Activated T-helper 1 cell treated with anti-CD3 and anti-CD28 coated beads, Interleukin-12 subunit alpha, Interleukin-12 subunit beta, Interleukin-2, Interleukin-4 antibody, amounts not matched to agents 30 ng/mL and 10 ng/mL and 1 ng/mL, durations not matched to agents 14 hours and 24 hours and 36 hours (primary cell): Measurements from ENCODE around the gene VASP. TPM values are rescaled to one million over a fixed set of nuclear protein-coding genes. Genes with fewer than 3 reads are reported as not detected.

Experiments
- DNase-seq: peaks from one replicate; pipeline ENCODE4 v3.0.0; 2021; ENCODE audit warnings: low spot score
- H3K27ac Mint-ChIP-seq: one replicate; pipeline ENCODE4 v1.8.0; 2021; ENCODE audit warnings: mild to moderate bottlenecking, mixed read lengths
- H3K27me3 Mint-ChIP-seq: one replicate; pipeline ENCODE4 v1.8.0; 2022; ENCODE audit warnings: mild to moderate bottlenecking, moderate library complexity, mixed read lengths; ENCODE audit not compliant: insufficient read depth
- H3K36me3 Mint-ChIP-seq: one replicate; pipeline ENCODE4 v1.8.0; 2021; ENCODE audit warnings: low read depth, mixed read lengths
- H3K4me1 Mint-ChIP-seq: one replicate; pipeline ENCODE4 v1.8.0; 2021; ENCODE audit warnings: low read depth, mixed read lengths
- H3K4me3 Mint-ChIP-seq: one replicate; pipeline ENCODE4 v1.8.0; 2021; ENCODE audit warnings: mild to moderate bottlenecking, moderate library complexity, mixed read lengths
- H3K9me3 Mint-ChIP-seq: one replicate; pipeline ENCODE4 v1.8.0; 2021; ENCODE audit warnings: mixed read lengths
- intact Hi-C: fragments of 100-400 bp; cut with micrococcal nuclease; formaldehyde crosslinking; loops from one replicate; pipeline ENCODE4 v1.15.1; 2024
- total RNA-seq: library from RNA; stranded (reverse); gene quantifications from 2 replicates; pipeline ENCODE4 v1.2.3, GENCODE V29; 2022

VASP gene
- total RNA-seq, 1 donor from 2014 or later: 235 TPM

DNA sequence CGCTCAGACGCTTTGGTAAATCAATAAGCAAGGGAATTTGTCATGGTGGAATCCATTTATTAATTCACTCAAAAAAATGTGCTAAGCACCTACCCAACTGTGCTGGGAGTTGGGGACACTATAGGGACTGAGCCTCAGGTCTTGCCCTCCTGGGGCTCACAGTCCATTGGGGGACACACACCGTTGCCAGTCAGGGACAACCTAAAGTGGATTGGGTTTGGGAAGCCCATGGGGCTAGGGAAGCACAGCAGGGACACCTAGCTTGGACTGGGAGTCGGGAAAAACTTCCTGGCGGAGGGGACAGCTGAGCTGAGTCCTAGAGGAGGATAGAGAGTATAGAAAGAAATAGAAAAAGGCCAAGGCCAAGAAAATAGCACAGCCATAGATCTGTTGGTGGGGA, 31.0 kb upstream of the VASP start:
- Mint-ChIP-seq H3K36me3 (peaks cover 18% of the 10 kb centered on the region), H3K4me1 (peaks cover 39% of the 10 kb centered on the region), H3K9me3 (no peaks in the 10 kb centered on the region), H3K4me3 (peak overlapping the region; percentile 15), H3K27me3 (peaks cover 55% of the 10 kb centered on the region), H3K27ac (peak overlapping the region; percentile 24)
- no peak for DNase-seq
- intact Hi-C loops: loop anchor here (5.0 kb wide), 1 partner anchor 384 kb away; the partner anchor contains the start of gene PPP1R37

- no peak for DNase-seq
- peak overlapping the region; percentile 46 for H3K4me3 Mint-ChIP-seq
- peak overlapping the region; percentile 76 for H3K27ac Mint-ChIP-seq
- intact Hi-C loops: loop anchor here (5.0 kb wide), 1 partner anchor 385 kb away; the partner anchor contains the start of gene PPP1R37
- H3K4me1 Mint-ChIP-seq: peaks cover 34% of the 10 kb centered on the region
- peaks cover 47% of the 10 kb centered on the region for H3K27me3 Mint-ChIP-seq
- no peaks in the 10 kb centered on the region for H3K9me3 Mint-ChIP-seq
- H3K36me3 Mint-ChIP-seq: peaks cover 13% of the 10 kb centered on the region
Observed at GRCh38 chr19:45477186-45477585, 30.1 kb upstream of the VASP start.

DNA sequence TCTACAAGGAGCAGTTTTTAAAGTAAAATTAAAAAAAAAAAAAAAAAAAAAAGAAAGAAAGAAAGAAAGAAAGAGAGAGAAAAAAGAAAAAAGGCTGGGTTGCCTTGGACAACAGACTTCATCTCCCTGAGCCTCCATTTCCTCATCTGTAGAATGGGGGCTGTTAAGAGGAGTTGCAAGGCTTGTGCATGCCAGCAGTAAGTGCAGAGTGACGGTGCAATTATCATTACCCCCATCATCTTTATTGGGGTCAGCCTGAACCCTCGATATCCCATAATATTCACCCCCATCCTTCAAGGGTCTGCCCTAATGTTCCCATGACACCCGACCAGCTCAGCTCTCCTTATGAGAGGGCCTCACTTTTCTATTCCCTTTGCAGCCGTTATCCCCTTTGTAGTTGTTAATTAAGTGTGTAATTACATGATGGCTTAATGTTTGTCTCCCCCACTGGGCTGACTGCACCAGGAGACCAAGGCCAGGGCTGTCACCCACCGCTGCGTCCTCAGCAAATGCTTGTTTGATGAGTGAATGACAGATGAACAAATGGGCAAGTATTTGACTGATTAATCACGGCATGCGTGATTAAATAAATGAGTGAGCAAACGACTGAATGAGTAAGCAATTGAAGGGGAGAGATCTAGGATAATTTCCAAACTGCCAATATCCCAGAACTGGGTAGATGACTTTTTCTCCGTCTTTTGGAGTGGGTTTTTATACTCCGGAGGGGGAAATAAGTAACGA, 29.4 kb upstream of the VASP start:
- peaks cover 31% of the 10 kb centered on the region for H3K4me1 Mint-ChIP-seq
- H3K4me3 Mint-ChIP-seq: peak overlapping the region; percentile 77
- no peak for DNase-seq
- intact Hi-C loops: loop anchor here (1.0 to 5.0 kb wide), 6 partner anchors 9 to 386 kb away; partner anchors contain the start of genes ERCC1 and PPP1R37
- no peaks in the 10 kb centered on the region for H3K9me3 Mint-ChIP-seq
- H3K27me3 Mint-ChIP-seq: peaks cover 40% of the 10 kb centered on the region
- H3K27ac Mint-ChIP-seq: peak overlapping the region; percentile 95
- peaks cover 9% of the 10 kb centered on the region for H3K36me3 Mint-ChIP-seq

DNA sequence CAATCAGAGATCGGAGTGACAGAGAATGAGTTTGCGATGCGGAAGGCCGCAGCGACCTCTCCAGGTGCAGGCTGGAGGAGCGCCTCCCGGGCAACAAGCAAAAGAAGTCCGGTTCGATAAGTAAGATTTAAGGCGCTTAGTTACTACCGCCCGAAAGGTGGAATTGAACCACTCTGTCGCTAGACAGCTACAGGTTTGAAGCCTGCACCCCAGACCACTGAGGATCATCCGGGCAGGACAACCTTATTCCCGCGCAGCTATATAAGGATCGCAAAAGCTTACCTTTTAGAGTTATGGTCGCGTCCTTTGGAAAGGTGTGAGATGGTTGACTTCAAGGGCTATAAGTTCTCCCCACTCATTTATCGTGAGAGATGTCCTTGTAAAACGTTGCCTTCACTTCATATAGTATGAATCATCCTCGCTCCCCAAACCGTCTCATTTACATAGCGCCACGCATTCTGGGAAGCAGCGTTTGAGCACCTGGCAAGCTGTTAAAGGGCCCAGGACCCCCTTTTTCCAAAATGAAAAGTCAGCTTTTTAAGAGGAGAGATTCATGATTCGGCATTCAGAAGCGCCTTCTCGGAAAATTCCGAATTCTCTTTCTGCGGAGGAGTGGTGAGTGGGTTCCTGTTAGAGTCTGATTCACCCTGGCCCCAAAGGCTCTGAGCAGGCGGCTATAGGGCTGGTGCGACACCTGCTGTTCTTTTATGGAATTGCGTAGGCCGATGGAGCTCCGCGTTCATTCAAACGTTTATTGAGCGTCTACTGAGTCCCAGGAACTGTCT, 28.6 kb upstream of the VASP start:
- H3K36me3 Mint-ChIP-seq: peaks cover 5% of the 10 kb centered on the region
- no peaks in the 10 kb centered on the region for H3K9me3 Mint-ChIP-seq
- peaks cover 38% of the 10 kb centered on the region for H3K27me3 Mint-ChIP-seq
- H3K4me1 Mint-ChIP-seq: peaks cover 29% of the 10 kb centered on the region
- peak overlapping the region; percentile 77 for H3K4me3 Mint-ChIP-seq
- peak overlapping the region; percentile 95 for H3K27ac Mint-ChIP-seq
- peak; percentile 88 for DNase-seq
- intact Hi-C loops: loop anchor here (1.0 to 5.0 kb wide), 10 partner anchors 9 to 386 kb away; partner anchors contain the start of genes ERCC1, PPP1R13L and PPP1R37

- H3K27ac Mint-ChIP-seq: no peak overlapping the region
Observed at GRCh38 chr19:45483033-45483432, 24.2 kb upstream of the VASP start.

DNA sequence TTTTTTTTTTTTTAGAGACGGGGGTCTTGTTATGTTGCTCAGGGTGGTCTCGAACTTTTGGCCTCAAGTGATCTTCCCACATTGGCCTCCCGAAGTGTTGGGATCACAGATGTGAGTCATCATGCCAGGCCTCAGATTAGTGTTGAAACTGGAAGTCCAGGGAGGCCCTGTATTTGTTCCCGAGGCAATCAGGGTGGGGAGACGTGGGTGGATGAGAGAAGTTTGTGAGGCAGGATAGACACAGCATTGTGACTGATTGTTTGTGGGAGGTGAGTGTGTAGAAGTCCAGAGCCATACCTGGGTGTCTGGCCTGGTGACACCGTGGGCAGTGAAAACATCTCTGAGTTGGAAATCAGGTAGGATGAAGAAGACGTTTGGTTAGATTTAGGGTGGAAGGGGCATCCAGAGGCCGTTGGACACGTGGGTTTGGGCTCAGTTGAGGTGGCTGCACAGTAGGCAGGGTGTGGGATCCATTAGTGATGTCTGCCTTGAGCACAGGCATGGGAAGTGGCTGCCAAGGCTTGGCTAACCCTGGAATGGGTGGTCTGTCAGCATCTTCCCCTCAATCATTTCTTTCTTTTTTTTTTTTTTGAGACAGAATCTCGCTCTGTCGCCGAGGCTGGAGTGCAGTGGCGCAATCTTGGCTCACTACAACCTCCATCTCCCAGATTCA, 22.9 kb upstream of the VASP start:
- Mint-ChIP-seq H3K4me3 (peak overlapping the region; percentile 87), H3K36me3 (no peaks in the 10 kb centered on the region), H3K4me1 (peaks cover 6% of the 10 kb centered on the region), H3K27me3 (peaks cover 6% of the 10 kb centered on the region), H3K9me3 (no peaks in the 10 kb centered on the region), H3K27ac (no peak overlapping the region)
- DNase-seq: no peak
- intact Hi-C loops: no loop called here

More at GRCh38 chr19:45483033-45483432, 24.2 kb upstream of the VASP start:
- Mint-ChIP-seq H3K36me3 (no peaks in the 10 kb centered on the region), H3K27me3 (peaks cover 4% of the 10 kb centered on the region), H3K4me1 (peaks cover 16% of the 10 kb centered on the region), H3K4me3 (no peak overlapping the region), H3K9me3 (no peaks in the 10 kb centered on the region)
- DNase-seq: no peak
- intact Hi-C loops: no loop called here

GRCh38 chr19:45485305-45486077, 21.8 kb upstream of the VASP start:
- Mint-ChIP-seq H3K36me3 (no peaks in the 10 kb centered on the region), H3K27me3 (peaks cover 6% of the 10 kb centered on the region), H3K27ac (peak overlapping the region; percentile 79), H3K4me3 (peak overlapping the region; percentile 87), H3K9me3 (no peaks in the 10 kb centered on the region), H3K4me1 (peaks cover 6% of the 10 kb centered on the region)
- DNase-seq: peak; percentile 96
- intact Hi-C loops: loop anchor here (1.0 to 5.0 kb wide), 5 partner anchors 8 to 233 kb away; partner anchors contain the start of genes MARK4 and POLR1G

GRCh38 chr19:45488708-45489107, 18.6 kb upstream of the VASP start:
- Mint-ChIP-seq H3K27ac (no peak overlapping the region), H3K36me3 (no peaks in the 10 kb centered on the region), H3K4me3 (no peak overlapping the region), H3K27me3 (peaks cover 6% of the 10 kb centered on the region), H3K4me1 (peaks cover 23% of the 10 kb centered on the region), H3K9me3 (no peaks in the 10 kb centered on the region)
- no peak for DNase-seq
- intact Hi-C loops: loop anchor here (5.0 kb wide), 1 partner anchor 236 kb away; the partner anchor contains the start of gene MARK4

- Mint-ChIP-seq H3K27me3 (peaks cover 6% of the 10 kb centered on the region), H3K36me3 (no peaks in the 10 kb centered on the region), H3K4me1 (peaks cover 20% of the 10 kb centered on the region), H3K27ac (no peak overlapping the region), H3K4me3 (no peak overlapping the region), H3K9me3 (no peaks in the 10 kb centered on the region)
- intact Hi-C loops: loop anchor here (5.0 kb wide), 1 partner anchor 237 kb away; the partner anchor contains the start of gene MARK4
- no peak for DNase-seq
Observed at GRCh38 chr19:45489216-45489855, 17.9 kb upstream of the VASP start.

GRCh38 chr19:45492137-45492626, 15.1 kb upstream of the VASP start:
- H3K4me1 Mint-ChIP-seq: peaks cover 32% of the 10 kb centered on the region
- no peaks in the 10 kb centered on the region for H3K9me3 Mint-ChIP-seq
- H3K4me3 Mint-ChIP-seq: peak overlapping the region; percentile 42
- peaks cover 22% of the 10 kb centered on the region for H3K27me3 Mint-ChIP-seq
- intact Hi-C loops: loop anchor here (2.0 kb wide), 1 partner anchor 15 kb away; the partner anchor contains the start of gene VASP
- no peaks in the 10 kb centered on the region for H3K36me3 Mint-ChIP-seq
- no peak for DNase-seq
- no peak overlapping the region for H3K27ac Mint-ChIP-seq

DNA sequence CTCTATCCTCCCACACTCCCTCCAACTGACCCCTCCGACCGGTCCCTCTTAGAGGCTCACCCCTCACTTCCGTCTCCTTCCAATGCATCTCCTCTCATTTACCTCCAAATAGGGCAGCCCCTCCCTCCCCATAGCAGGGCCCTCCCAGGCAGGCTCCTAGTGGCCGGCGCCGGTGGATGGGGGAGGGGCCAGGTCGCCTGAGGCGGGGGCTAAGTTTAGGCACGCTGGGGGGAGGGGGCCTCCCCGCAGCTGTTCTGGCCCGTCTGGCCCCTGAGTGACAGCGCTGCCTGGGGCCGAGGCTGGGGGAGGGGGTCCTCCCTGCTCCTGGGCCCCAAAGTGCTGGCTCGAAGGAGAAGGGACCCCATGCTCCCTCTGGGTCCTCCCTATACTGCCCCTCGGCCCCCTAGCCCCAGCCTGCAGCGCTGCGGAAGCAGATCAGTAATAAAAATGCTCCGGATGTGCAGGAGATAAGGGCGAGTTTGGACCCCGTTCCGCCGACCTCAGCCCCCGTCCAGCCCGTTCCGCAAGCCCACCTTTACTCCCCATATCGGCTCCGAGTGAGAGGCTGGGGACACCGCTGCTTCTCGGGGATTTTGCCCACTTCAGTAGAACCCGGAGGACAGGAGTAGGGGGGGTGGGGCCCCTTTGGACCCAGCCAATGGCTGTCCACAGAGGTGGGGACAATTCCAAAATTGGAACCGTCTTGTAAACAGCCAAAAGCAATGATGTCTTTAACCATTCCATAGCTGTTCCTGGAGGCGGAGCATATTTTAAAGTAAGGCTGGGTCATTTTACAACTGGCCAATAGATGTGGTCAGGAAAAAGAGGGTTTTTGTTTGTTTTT, 14.4 kb upstream of the VASP start:
- Mint-ChIP-seq H3K9me3 (no peaks in the 10 kb centered on the region), H3K27ac (no peak overlapping the region), H3K36me3 (no peaks in the 10 kb centered on the region), H3K27me3 (peaks cover 25% of the 10 kb centered on the region), H3K4me1 (peaks cover 37% of the 10 kb centered on the region), H3K4me3 (peak overlapping the region; percentile 82)
- intact Hi-C loops: loop anchor here (1.0 to 2.0 kb wide), 4 partner anchors 8 to 65 kb away; partner anchors contain the start of gene VASP
- no peak for DNase-seq
